C4-2B (cell line): ENCODE data around the gene FBXO39.
"Not testable (repeated sequence)": the region's sequence is repeated elsewhere in the genome, so short reads cannot be mapped to it uniquely, and the experiment has no call there.

Experiments
- H3K27ac ChIP-seq: fragments of 450-650 bp; 2 replicates; pipeline ENCODE4 v1.5.1; 2017
- ZFX ChIP-seq: fragments of 450-650 bp; IDR thresholded peaks from 2 replicates; pipeline ENCODE4 v1.6.1; 2017
- TF ChIP-seq, protein P1 (sequence below): fragments of 450-650 bp; conservative IDR thresholded peaks from 2 replicates; pipeline ENCODE4 v1.5.1; 2017; ENCODE audit warnings: mild to moderate bottlenecking

Gene FBXO39

DNA sequence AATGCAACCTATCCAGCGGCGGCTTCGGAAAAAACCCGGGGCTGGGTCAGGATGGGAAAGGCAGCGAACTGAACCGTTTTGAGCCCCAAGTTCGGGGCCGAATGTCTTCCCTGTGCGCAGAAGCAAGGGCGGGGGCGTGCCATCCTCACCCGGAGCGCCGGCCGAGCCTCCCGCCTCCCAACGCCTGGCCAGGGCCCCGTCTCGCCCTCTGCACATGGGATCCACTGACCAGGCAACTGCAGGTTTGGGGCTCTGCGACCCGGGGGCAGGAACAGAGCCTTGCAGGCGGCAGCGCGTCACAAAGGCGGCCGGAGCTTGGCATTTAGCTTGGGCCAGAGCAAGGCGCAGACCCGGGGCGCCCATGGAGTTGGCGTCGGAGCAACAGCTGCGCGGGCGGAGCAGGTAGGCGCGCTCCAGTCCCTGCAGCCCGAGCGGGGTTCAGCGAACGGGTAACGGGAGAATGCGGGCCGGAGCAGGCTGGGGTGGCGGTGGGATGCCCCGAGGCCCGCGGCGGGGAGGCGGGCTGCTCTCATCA lies at the start of gene FBXO39:
Gene FBXO39 (plus strand): TSS at position 345 of the 535 bp plus-strand sequence. CDS start 3,654 bp downstream, outside the sequence.
- TF ChIP-seq ZFX = no peak
- TF ChIP-seq, protein P1, sequence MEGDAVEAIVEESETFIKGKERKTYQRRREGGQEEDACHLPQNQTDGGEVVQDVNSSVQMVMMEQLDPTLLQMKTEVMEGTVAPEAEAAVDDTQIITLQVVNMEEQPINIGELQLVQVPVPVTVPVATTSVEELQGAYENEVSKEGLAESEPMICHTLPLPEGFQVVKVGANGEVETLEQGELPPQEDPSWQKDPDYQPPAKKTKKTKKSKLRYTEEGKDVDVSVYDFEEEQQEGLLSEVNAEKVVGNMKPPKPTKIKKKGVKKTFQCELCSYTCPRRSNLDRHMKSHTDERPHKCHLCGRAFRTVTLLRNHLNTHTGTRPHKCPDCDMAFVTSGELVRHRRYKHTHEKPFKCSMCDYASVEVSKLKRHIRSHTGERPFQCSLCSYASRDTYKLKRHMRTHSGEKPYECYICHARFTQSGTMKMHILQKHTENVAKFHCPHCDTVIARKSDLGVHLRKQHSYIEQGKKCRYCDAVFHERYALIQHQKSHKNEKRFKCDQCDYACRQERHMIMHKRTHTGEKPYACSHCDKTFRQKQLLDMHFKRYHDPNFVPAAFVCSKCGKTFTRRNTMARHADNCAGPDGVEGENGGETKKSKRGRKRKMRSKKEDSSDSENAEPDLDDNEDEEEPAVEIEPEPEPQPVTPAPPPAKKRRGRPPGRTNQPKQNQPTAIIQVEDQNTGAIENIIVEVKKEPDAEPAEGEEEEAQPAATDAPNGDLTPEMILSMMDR = no peak
- H3K27ac ChIP-seq = no peak within 1 kb of the TSS

DNA sequence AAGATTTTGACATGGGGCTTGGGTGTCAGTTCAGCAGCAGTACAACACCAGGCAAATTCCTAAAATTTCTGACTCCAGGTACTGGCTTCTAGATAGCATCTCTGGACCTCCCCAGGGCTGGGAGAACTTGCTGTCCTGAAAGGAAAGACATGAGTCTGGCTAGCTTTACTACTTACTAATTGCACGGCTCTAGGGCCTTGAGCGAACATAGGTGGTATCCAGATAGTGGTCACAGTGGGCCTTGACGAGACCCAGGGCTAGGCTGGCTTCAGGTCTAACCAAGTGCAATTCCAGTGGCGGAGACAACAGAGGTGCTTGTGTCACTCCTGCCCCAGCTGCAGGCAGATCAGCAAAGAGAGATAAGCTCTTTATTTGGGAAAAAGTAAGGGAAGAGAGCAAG lies 46.5 kb upstream of the FBXO39 start:
- H3K27ac ChIP-seq = no peak overlapping the region
- TF ChIP-seq, protein P1 = no peak
- TF ChIP-seq ZFX = no peak

DNA sequence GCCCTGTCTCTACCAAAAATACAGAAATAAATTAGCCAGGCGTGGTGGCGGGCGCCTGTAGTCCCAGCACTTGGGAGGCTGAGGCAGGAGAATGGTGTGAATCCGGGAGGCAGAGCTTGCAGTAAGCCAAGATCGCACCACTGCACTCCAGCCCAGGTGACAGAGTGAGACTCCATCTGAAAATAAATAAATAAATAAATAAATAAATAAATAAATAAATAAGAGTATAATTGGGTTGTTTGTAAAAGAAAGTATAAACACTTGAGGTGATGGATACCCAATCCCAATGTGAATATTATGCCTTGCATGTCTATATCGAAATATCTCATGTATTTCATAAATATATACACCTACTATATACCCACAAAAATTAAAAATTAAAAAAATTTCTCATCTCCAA lies 29.4 kb upstream of the FBXO39 start:
- H3K27ac ChIP-seq = not testable (repeated sequence)

DNA sequence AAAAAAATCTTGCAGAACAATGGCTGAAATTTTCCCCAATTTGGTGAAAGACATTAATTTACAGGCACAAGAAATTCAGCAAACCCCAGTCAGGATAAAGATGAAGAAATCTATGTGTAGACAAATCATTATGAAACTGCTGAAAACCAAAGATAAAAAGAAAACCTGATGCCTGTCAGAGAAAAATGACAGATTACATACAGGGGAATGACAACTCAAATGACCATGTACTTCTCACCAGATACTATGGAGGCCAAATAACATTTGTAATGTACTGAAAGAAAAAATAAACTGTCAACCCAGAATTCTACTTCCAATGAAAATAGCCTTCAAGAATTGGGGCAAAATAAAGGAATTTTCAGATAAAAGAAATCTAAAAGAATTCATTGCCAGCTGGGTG lies 27.4 kb upstream of the FBXO39 start:
- H3K27ac ChIP-seq = no peak overlapping the region
- TF ChIP-seq, protein P1 = no peak
- no peak for TF ChIP-seq ZFX

DNA sequence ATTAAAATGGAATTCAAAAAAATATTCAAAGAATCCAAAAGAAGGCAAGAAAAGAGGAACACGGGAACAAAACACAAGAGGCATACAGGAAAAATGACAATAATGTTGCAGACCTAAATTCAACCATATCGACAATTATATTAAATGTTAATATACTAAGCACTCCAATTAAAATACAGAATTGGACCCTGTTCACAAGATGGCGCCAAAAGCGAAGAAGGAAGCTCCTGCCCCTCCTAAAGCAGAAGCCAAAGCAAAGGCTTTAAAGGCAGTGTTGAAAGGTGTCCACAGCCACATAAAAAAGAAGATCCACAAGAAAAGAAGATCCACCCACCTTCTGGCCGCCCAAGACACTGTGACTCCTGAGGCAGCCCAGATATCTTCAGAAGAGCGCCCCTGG lies 26.5 kb upstream of the FBXO39 start:
- no peak overlapping the region for H3K27ac ChIP-seq
- TF ChIP-seq, protein P1 = no peak; the same call in 1 of the 2 replicates
- TF ChIP-seq ZFX = no peak

DNA sequence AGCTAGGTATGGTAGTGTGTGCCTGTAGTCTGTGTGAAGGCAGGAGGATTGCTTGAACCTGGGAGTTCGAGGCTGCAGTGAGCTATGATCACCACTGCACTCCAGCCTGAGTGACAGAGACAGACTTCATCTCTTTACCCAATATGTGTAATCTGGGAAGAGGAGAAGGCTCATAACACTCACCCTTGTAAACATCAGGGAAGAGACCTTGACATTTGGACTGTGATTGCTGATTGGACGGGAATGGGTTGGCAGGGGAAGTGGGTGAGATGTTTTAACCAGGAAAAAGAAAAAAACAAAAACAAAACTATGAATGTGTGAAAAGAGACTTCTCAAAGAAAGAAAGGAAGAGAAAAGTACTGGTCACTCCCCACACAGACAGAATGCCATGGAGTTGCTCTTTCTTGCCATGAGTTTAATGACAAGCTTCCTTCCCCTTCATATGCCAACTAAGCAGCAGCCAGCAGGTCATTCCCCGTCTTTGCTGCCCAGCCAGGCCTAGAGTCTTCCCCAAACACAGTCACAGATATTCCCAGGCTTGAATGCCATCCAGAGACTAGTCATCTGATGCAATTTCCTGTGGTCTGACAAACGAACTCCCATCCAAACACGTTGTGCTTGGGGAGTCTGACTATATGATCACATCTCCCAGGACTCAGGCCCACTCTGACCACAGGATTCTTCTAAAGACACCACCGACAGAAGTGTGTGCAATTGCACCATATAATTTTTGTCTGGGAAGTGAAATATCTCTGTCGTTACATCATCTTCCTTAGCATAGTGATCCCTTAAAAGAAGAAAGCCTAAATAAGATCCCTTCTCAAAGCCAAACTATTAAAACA lies 23.7 kb upstream of the FBXO39 start:
- TF ChIP-seq, protein P1 = no peak
- no peak for TF ChIP-seq ZFX
- H3K27ac ChIP-seq = no peak overlapping the region

DNA sequence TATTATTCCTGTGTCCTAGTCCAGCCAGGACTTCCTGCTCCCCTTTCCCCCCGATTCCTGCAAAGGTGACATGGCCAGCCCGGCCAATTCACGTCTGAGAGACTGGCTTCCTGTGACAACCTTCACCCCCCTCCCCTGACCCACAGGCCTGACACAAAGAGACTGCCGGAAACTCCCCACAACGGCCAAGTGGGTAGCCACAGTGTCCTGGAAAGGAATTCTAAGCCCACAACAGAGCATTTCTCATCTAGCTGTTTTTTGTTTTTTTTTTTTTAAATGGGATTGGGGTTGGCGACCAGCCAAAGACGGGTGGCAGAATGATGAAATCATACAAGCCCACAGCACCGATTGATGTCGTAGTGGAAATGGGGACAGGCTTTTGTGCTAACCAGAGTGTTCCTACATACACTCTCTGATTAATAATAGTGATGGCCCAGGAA lies 23.0 kb upstream of the FBXO39 start:
- H3K27ac ChIP-seq = no peak overlapping the region
- TF ChIP-seq, protein P1 = no peak
- no peak for TF ChIP-seq ZFX
